K562 (cell line): ENCODE results near the gene NR1D1. TPM values are rescaled to one million over a fixed set of nuclear protein-coding genes. Genes with fewer than 3 reads are reported as not detected.

ENCODE experiments used
- BRD9 ChIP-seq: fragments of 450-650 bp; IDR thresholded peaks from 2 replicates; pipeline ENCODE4 v1.6.1; 2018; ENCODE audit warnings: low read depth; ENCODE audit not compliant: partially characterized antibody
- C11orf30 ChIP-seq: fragments of 450-650 bp; IDR thresholded peaks from 2 replicates; pipeline ENCODE4 v1.6.1; 2016; ENCODE audit warnings: low read depth, mild to moderate bottlenecking
- CBFA2T3 ChIP-seq: fragments of 450-650 bp; IDR thresholded peaks from 2 replicates; pipeline ENCODE4 v1.6.1; 2017
- DPF2 ChIP-seq: fragments of 450-650 bp; IDR thresholded peaks from 2 replicates; pipeline ENCODE4 v1.6.1; 2016
- LARP7 ChIP-seq: fragments of 450-650 bp; IDR thresholded peaks from 2 replicates; pipeline ENCODE4 v1.6.1; 2016
- LEF1 ChIP-seq: fragments of 450-650 bp; IDR thresholded peaks from 2 replicates; pipeline ENCODE4 v1.6.1; 2016; ENCODE audit warnings: mild to moderate bottlenecking
- NR2C2 ChIP-seq, 2 experiments: fragments of 200-800 bp in 1 of 2; sonication (Bioruptor generic) in 1 of 2; sonication (generic) in 1 of 2; formaldehyde crosslinking in 1 of 2; IDR thresholded peaks; 2 replicates each; pipeline versions ENCODE4 v1.6.1 to v1.8.0; 2016 to 2022; ENCODE audit warnings: mild to moderate bottlenecking in 1 of 2, missing compliant biosample characterization in 1 of 2, missing genetic modification characterization in 1 of 2, missing genetic modification reagents in 1 of 2
- POLR2AphosphoS5 ChIP-seq: IDR thresholded peaks from 2 replicates; pipeline ENCODE4 v1.6.1; 2011; ENCODE audit warnings: mild to moderate bottlenecking, low read depth, low read length, moderate library complexity; ENCODE audit not compliant: control insufficient read depth, insufficient read depth
- RFX5 ChIP-seq: IDR thresholded peaks from 2 replicates; pipeline ENCODE4 v1.6.1; 2011; ENCODE audit warnings: low read depth, mild to moderate bottlenecking, improper control_type of control experiment, low read length
- SMAD4 ChIP-seq: fragments of 250-450 bp; sonication (Bioruptor Pico); conservative IDR thresholded peaks from 2 replicates; pipeline ENCODE4 v1.8.0; 2021; ENCODE audit warnings: inconsistent platforms, mild to moderate bottlenecking, moderate library complexity
- TRIM24 ChIP-seq, 2 experiments: fragments of 450-650 bp; IDR thresholded peaks; 2 replicates each; pipeline ENCODE4 v1.6.1; 2016
- XRCC5 ChIP-seq: fragments of 200-400 bp; formaldehyde crosslinking; IDR thresholded peaks from 2 replicates; pipeline ENCODE4 v1.6.1; 2017; ENCODE audit warnings: low read depth, mild to moderate bottlenecking, low read length
- YBX1 ChIP-seq: fragments of 450-650 bp; IDR thresholded peaks from 2 replicates; pipeline ENCODE4 v1.7.1; 2016; ENCODE audit warnings: mild to moderate bottlenecking
- ZNF347 ChIP-seq: fragments of 450-650 bp; formaldehyde crosslinking; IDR thresholded peaks from 2 replicates; pipeline ENCODE4 v1.4.0; 2020; ENCODE audit warnings: low read depth, mild to moderate bottlenecking, moderate library complexity
- polyA plus RNA-seq, 8 experiments: library from polyadenylated mRNA; depleted of rRNA in 4 of 8; stranded (reverse) in 5 of 8; unstranded in 3 of 8; fragments of >200 nt; fragmentation: Nextera tagmentation in 2 of 8; fragmentation: Illumina TruSeq in 1 of 8; extraction: Ambion mirVana in 2 of 8; extraction: Trizol in 1 of 8; gene quantifications; 2 replicates each; pipeline versions ENCODE4 v1.2.1 to v1.2.3, GENCODE V29; 2011 to 2014; ENCODE audit warnings: inconsistent platforms in 1 of 8, missing spikeins in 1 of 8
- total RNA-seq, 7 experiments: library from RNA; depleted of rRNA in 6 of 7; stranded (reverse); fragments of >200 nt in 6 of 7; fragmentation: Illumina TruSeq in 2 of 7; extraction: Trizol in 2 of 7; gene quantifications; 2 replicates each; pipeline versions ENCODE4 v1.2.1 to v1.2.3, GENCODE V29; 2011 to 2021; ENCODE audit warnings: low replicate concordance in 1 of 7
- TF ChIP-seq, protein P1 (sequence below), 2 experiments: fragments of 450-650 bp in 1 of 2; sonication (generic) in 1 of 2; formaldehyde crosslinking in 1 of 2; IDR thresholded peaks; 2 replicates each; pipeline versions ENCODE4 v1.7.1 to v1.9.0; 2016 to 2022; ENCODE audit warnings: inconsistent platforms in 1 of 2, mild to moderate bottlenecking in 1 of 2, missing genetic modification reagents in 1 of 2
- TF ChIP-seq, protein P2 (sequence below): fragments of 450-650 bp; IDR thresholded peaks from 2 replicates; pipeline ENCODE4 v1.6.1; 2016; ENCODE audit warnings: missing biosample characterization, missing genetic modification characterization
- TF ChIP-seq, protein P3 (sequence below): fragments of 450-650 bp; IDR thresholded peaks from 2 replicates; pipeline ENCODE4 v1.6.1; 2016; ENCODE audit warnings: borderline replicate concordance

The NR1D1 gene
- total and polyA plus RNA-seq, 9 of the 15 experiments (the other 6 are each of a cell fraction or from before 2014, with no cell fraction given) = 0.25 to 7.7 (median 0.65) TPM

DNA sequence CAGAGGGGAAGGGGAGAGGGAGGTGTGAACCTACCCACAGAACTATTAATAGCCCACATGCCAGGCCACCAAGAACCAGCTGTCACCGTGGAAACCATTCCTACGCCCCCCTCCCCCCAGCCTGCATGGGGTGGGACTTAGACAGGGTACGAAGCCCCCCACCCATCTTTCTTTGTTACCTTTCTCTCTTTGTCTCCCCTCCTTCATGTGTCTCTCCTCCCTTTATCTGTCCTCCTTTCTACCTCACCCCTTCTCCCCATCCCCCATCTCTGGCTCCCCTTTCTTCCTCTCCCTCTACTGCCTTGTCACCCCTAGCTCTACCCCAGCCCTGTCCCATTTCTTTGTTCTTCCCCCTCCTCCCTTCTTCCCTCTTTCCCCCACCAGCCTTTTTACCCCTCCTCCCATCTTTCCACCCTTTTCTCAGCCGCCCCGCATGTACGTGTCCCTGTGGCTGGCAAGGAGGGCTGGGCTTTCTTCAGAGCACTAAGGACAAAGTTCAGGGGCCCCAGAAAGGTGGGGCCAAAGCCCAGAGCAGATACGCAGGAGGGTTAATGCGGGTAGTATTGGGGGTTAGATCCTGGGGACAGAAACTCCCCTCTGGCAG, 29.6 kb downstream of the NR1D1 start (continued):
- TF ChIP-seq BRD9 (peak; percentile 51), YBX1 (0 out of 2 replicates have a peak, but pooled peaks have one; percentile 7), POLR2AphosphoS5 (no peak), DPF2 (peak; percentile 62), LARP7 (peak; percentile 75; the same call in 1 of the 2 replicates), CBFA2T3 (0 out of 2 replicates have a peak, but pooled peaks have one; percentile 2), ZNF347 (no peak), LEF1 (peak; percentile 57; the same call in 1 of the 2 replicates), XRCC5 (no peak), TRIM24 (IDR thresholded peaks at IDR 0.05) (peak in 1 of 2 experiments; percentile 32; a peak in 1 of 4 replicates), SMAD4 (CRISPR knock-in tag) (no peak), NR2C2 (CRISPR knock-in tag; IDR thresholded peaks at IDR 0.05) (no peak), NR2C2 (tag; IDR thresholded peaks at IDR 0.05) (0 out of 2 replicates have a peak, but pooled peaks have one; percentile 43), C11orf30 (no peak), RFX5 (no peak)
- TF ChIP-seq, protein P1, sequence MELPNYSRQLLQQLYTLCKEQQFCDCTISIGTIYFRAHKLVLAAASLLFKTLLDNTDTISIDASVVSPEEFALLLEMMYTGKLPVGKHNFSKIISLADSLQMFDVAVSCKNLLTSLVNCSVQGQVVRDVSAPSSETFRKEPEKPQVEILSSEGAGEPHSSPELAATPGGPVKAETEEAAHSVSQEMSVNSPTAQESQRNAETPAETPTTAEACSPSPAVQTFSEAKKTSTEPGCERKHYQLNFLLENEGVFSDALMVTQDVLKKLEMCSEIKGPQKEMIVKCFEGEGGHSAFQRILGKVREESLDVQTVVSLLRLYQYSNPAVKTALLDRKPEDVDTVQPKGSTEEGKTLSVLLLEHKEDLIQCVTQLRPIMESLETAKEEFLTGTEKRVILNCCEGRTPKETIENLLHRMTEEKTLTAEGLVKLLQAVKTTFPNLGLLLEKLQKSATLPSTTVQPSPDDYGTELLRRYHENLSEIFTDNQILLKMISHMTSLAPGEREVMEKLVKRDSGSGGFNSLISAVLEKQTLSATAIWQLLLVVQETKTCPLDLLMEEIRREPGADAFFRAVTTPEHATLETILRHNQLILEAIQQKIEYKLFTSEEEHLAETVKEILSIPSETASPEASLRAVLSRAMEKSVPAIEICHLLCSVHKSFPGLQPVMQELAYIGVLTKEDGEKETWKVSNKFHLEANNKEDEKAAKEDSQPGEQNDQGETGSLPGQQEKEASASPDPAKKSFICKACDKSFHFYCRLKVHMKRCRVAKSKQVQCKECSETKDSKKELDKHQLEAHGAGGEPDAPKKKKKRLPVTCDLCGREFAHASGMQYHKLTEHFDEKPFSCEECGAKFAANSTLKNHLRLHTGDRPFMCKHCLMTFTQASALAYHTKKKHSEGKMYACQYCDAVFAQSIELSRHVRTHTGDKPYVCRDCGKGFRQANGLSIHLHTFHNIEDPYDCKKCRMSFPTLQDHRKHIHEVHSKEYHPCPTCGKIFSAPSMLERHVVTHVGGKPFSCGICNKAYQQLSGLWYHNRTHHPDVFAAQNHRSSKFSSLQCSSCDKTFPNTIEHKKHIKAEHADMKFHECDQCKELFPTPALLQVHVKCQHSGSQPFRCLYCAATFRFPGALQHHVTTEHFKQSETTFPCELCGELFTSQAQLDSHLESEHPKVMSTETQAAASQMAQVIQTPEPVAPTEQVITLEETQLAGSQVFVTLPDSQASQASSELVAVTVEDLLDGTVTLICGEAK (IDR thresholded peaks at IDR 0.05) = no peak
- TF ChIP-seq, protein P1 (CRISPR knock-in tag; IDR thresholded peaks at IDR 0.05) = no peak
- TF ChIP-seq, protein P2, sequence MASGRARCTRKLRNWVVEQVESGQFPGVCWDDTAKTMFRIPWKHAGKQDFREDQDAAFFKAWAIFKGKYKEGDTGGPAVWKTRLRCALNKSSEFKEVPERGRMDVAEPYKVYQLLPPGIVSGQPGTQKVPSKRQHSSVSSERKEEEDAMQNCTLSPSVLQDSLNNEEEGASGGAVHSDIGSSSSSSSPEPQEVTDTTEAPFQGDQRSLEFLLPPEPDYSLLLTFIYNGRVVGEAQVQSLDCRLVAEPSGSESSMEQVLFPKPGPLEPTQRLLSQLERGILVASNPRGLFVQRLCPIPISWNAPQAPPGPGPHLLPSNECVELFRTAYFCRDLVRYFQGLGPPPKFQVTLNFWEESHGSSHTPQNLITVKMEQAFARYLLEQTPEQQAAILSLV (tag) = no peak
- TF ChIP-seq, protein P3, sequence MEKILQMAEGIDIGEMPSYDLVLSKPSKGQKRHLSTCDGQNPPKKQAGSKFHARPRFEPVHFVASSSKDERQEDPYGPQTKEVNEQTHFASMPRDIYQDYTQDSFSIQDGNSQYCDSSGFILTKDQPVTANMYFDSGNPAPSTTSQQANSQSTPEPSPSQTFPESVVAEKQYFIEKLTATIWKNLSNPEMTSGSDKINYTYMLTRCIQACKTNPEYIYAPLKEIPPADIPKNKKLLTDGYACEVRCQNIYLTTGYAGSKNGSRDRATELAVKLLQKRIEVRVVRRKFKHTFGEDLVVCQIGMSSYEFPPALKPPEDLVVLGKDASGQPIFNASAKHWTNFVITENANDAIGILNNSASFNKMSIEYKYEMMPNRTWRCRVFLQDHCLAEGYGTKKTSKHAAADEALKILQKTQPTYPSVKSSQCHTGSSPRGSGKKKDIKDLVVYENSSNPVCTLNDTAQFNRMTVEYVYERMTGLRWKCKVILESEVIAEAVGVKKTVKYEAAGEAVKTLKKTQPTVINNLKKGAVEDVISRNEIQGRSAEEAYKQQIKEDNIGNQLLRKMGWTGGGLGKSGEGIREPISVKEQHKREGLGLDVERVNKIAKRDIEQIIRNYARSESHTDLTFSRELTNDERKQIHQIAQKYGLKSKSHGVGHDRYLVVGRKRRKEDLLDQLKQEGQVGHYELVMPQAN = 0 out of 2 replicates have a peak, but pooled peaks have one; percentile 36
